SK-N-SH treated with all-trans-retinoic acid at 6 μM for 48 hours (cell line): ENCODE data around the gene NTM.

Experiments
- ARNTL ChIP-seq: fragments of 450-650 bp; formaldehyde crosslinking; IDR thresholded peaks from 2 replicates; pipeline ENCODE4 v1.5.0; 2020; ENCODE audit warnings: low read depth, mild to moderate bottlenecking, moderate library complexity, borderline replicate concordance
- ISL1 ChIP-seq: fragments of 250-450 bp; sonication (Bioruptor Pico); IDR thresholded peaks from 2 replicates; pipeline ENCODE4 v2.1.2; 2022; ENCODE audit warnings: mild to moderate bottlenecking, moderate library complexity
- OSR1 ChIP-seq: fragments of 250-450 bp; sonication (Bioruptor Pico); IDR thresholded peaks from 2 replicates; pipeline ENCODE4 v1.8.0; 2022; ENCODE audit warnings: moderate library complexity, mild to moderate bottlenecking, inconsistent platforms
- PPARA ChIP-seq: fragments of 250-450 bp; sonication (Bioruptor Pico); IDR thresholded peaks from 2 replicates; pipeline ENCODE4 v1.5.0; 2020; ENCODE audit warnings: mild to moderate bottlenecking, borderline replicate concordance
- ZNF8 ChIP-seq: fragments of 450-650 bp; formaldehyde crosslinking; IDR thresholded peaks from 2 replicates; pipeline ENCODE4 v1.5.0; 2020; ENCODE audit warnings: mild to moderate bottlenecking, moderate library complexity
- TF ChIP-seq, protein P1 (sequence below): fragments of 250-450 bp; sonication (Bioruptor Pico); IDR thresholded peaks from 2 replicates; pipeline ENCODE4 v1.8.0; 2021; ENCODE audit warnings: low read depth, mild to moderate bottlenecking, moderate library complexity, borderline replicate concordance
- TF ChIP-seq, protein P2 (sequence below): fragments of 250-450 bp; sonication (Bioruptor Pico); IDR thresholded peaks from 2 replicates; pipeline ENCODE4 v1.8.0; 2020; ENCODE audit warnings: mild to moderate bottlenecking, moderate library complexity, borderline replicate concordance
- TF ChIP-seq, protein P3 (sequence below): fragments of 250-450 bp; sonication (Bioruptor Pico); IDR thresholded peaks from 2 replicates; pipeline ENCODE4 v1.5.1; 2020; ENCODE audit warnings: low read depth, mild to moderate bottlenecking, moderate library complexity

DNA sequence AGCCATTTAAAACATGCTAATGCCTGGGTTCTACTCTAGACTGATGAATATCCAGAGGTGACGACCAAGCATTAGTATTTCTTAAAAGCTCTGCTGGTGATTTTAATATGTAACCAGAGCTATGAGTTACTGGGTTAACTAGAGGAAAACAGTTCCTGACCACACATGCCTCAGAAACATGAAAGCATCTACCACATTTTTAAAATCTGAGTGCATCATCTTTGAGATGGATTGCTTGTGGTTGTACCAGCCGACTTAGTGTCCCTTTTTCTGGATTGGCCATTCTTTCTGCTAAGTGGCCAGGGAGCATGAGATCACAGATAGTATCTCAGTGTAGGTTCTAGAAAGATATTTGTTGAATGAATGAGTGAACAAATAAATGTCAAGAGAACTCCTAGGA, 152.4 kb downstream of the NTM start:
- TF ChIP-seq, protein P1, sequence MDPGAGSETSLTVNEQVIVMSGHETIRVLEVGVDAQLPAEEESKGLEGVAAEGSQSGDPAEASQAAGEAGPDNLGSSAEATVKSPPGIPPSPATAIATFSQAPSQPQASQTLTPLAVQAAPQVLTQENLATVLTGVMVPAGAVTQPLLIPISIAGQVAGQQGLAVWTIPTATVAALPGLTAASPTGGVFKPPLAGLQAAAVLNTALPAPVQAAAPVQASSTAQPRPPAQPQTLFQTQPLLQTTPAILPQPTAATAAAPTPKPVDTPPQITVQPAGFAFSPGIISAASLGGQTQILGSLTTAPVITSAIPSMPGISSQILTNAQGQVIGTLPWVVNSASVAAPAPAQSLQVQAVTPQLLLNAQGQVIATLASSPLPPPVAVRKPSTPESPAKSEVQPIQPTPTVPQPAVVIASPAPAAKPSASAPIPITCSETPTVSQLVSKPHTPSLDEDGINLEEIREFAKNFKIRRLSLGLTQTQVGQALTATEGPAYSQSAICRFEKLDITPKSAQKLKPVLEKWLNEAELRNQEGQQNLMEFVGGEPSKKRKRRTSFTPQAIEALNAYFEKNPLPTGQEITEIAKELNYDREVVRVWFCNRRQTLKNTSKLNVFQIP (CRISPR knock-in tag): no peak
- TF ChIP-seq OSR1 (CRISPR knock-in tag) (no peak), PPARA (no peak), ARNTL (no peak), ISL1 (no peak), ZNF8 (CRISPR knock-in tag) (no peak)
- TF ChIP-seq, protein P2, sequence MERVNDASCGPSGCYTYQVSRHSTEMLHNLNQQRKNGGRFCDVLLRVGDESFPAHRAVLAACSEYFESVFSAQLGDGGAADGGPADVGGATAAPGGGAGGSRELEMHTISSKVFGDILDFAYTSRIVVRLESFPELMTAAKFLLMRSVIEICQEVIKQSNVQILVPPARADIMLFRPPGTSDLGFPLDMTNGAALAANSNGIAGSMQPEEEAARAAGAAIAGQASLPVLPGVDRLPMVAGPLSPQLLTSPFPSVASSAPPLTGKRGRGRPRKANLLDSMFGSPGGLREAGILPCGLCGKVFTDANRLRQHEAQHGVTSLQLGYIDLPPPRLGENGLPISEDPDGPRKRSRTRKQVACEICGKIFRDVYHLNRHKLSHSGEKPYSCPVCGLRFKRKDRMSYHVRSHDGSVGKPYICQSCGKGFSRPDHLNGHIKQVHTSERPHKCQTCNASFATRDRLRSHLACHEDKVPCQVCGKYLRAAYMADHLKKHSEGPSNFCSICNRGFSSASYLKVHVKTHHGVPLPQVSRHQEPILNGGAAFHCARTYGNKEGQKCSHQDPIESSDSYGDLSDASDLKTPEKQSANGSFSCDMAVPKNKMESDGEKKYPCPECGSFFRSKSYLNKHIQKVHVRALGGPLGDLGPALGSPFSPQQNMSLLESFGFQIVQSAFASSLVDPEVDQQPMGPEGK (CRISPR knock-in tag): no peak
- TF ChIP-seq, protein P3, sequence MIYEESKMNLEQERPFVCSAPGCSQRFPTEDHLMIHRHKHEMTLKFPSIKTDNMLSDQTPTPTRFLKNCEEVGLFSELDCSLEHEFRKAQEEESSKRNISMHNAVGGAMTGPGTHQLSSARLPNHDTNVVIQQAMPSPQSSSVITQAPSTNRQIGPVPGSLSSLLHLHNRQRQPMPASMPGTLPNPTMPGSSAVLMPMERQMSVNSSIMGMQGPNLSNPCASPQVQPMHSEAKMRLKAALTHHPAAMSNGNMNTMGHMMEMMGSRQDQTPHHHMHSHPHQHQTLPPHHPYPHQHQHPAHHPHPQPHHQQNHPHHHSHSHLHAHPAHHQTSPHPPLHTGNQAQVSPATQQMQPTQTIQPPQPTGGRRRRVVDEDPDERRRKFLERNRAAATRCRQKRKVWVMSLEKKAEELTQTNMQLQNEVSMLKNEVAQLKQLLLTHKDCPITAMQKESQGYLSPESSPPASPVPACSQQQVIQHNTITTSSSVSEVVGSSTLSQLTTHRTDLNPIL (CRISPR knock-in tag): no peak
